OCI-LY7 (cell line): Measurements from ENCODE around the gene SAXO1. TPM values are rescaled to one million over a fixed set of nuclear protein-coding genes. Genes with fewer than 3 reads are reported as not detected.

Experiments
- BruUV-seq: library from RNA; stranded (reverse); fragments of 400-500 nt; replicated peaks from 2 replicates; lab custom pipeline; 2021; lab: Mats Ljungman, UMichigan
- CTCF ChIA-PET: fragments of 300-600 bp; sonication (Branson Sonifier 250); formaldehyde crosslinking; loops from one replicate; lab custom pipeline; 2022; ENCODE audit warnings: antibody characterized with exemption; ENCODE audit not compliant: unreplicated experiment; lab: Charles Lee
- POLR2A ChIA-PET: fragments of 300-600 bp; sonication (Branson Sonifier 250); formaldehyde crosslinking; loops from one replicate; lab custom pipeline; 2022; ENCODE audit warnings: antibody characterized with exemption; lab: Charles Lee
- DNase-seq: peaks from one replicate; pipeline ENCODE4 v3.0.0-alpha.2; 2015; ENCODE audit warnings: low spot score
- H2AFZ ChIP-seq: fragments of 200-600 bp; sonication (generic), shearing (Covaris generic); 2 replicates; pipeline ENCODE4 v1.6.1; 2014; ENCODE audit warnings: mild to moderate bottlenecking, antibody characterized with exemption, low read length, moderate library complexity
- H3K27ac ChIP-seq: fragments of 200-600 bp; sonication (generic); 2 replicates; pipeline ENCODE4 v1.5.1; 2014; ENCODE audit warnings: mixed run types, low read depth, mild to moderate bottlenecking, moderate library complexity, low read length, inconsistent platforms; ENCODE audit not compliant: poor library complexity, severe bottlenecking
- H3K36me3 ChIP-seq: fragments of 200-600 bp; sonication (generic); 2 replicates; pipeline ENCODE4 v1.6.1; 2014; ENCODE audit warnings: mild to moderate bottlenecking, antibody characterized with exemption, low read length, moderate library complexity, mixed read lengths; ENCODE audit not compliant: insufficient read depth
- H3K4me1 ChIP-seq: fragments of 200-600 bp; sonication (generic); 2 replicates; pipeline ENCODE4 v1.5.1; 2014; ENCODE audit warnings: mild to moderate bottlenecking, low read length; ENCODE audit not compliant: insufficient read depth, poor library complexity, severe bottlenecking
- H3K4me2 ChIP-seq: fragments of 200-600 bp; sonication (generic); 2 replicates; pipeline ENCODE4 v1.6.1; 2014; ENCODE audit warnings: mild to moderate bottlenecking, low read length
- H3K4me3 ChIP-seq: fragments of 200-600 bp; sonication (generic); 2 replicates; pipeline ENCODE4 v1.5.1; 2014; ENCODE audit warnings: mild to moderate bottlenecking, low read depth, low read length; ENCODE audit not compliant: poor library complexity, severe bottlenecking
- H3K79me2 ChIP-seq: fragments of 200-600 bp; sonication (generic); 2 replicates; pipeline ENCODE4 v1.6.1; 2016; ENCODE audit warnings: low read depth, mild to moderate bottlenecking, low read length, moderate library complexity, mixed read lengths; ENCODE audit not compliant: insufficient read depth
- H3K9me2 ChIP-seq: fragments of 200-600 bp; sonication (generic); 2 replicates; pipeline ENCODE4 v1.6.1; 2016; ENCODE audit warnings: mild to moderate bottlenecking, low read length, mixed read lengths; ENCODE audit not compliant: insufficient read depth
- H3K9me3 ChIP-seq: fragments of 200-600 bp; sonication (generic); 2 replicates; pipeline ENCODE4 v1.6.1; 2014; ENCODE audit warnings: mild to moderate bottlenecking, mixed run types, low read length, mixed read lengths
- H4K20me1 ChIP-seq: fragments of 200-600 bp; sonication (generic); 2 replicates; pipeline ENCODE4 v1.6.1; 2014; ENCODE audit warnings: mild to moderate bottlenecking, antibody characterized with exemption, low read length, moderate library complexity, mixed read lengths; ENCODE audit not compliant: insufficient read depth
- EZH2phosphoT487 ChIP-seq: fragments of 200-600 bp; sonication (generic); IDR thresholded peaks from 2 replicates; pipeline ENCODE4 v1.6.1; 2018; ENCODE audit warnings: low read depth, borderline replicate concordance, mild to moderate bottlenecking, mixed run types, antibody characterized with exemption, low read length, moderate library complexity, mixed read lengths
- intact Hi-C: fragments of 100-400 bp; cut with micrococcal nuclease; formaldehyde crosslinking; loops from one replicate; pipeline ENCODE4 v1.10.0; 2022; ENCODE audit not compliant: unreplicated experiment
- total RNA-seq, 2 experiments: library from RNA; depleted of rRNA in 1 of 2; stranded (reverse); fragments of >200 nt in 1 of 2; shearing (Covaris generic) in 1 of 2; gene quantifications; 2 replicates each; pipeline ENCODE4 v1.2.3, GENCODE V29; 2014 to 2022
- TF ChIP-seq, protein P1 (sequence below): fragments of 200-600 bp; sonication (generic); conservative IDR thresholded peaks from 2 replicates; pipeline ENCODE4 v1.5.1; 2014; ENCODE audit warnings: mild to moderate bottlenecking, antibody characterized with exemption, low read length, moderate library complexity, mixed read lengths

The SAXO1 gene
- total RNA-seq, 2 experiments from 2014 or later, result 0.63 TPM; not detected in 1

DNA sequence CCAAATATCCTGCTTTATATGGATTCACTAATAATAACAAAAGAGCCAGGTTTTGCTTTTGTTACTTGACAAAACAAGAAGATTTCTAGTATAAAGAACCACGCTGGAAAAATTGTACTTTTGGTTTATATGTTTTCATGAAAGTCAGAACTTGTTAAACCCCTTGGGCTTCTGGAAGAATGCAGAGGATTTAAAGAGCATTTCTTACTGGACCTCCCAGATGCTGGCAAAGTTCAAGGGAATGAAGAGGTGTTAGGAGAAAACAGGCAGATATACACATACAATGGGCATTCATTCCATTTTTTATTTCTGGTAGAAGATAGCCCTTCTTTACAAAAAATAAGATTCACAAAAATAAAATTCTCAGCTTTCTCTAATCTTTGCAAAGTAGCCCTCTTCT, 61.1 kb downstream of the SAXO1 start:
- H3K27ac ChIP-seq, result no peak overlapping the region
- H2AFZ ChIP-seq, result no peak overlapping the region
- no peak overlapping the region for H3K4me3 ChIP-seq
- no peak overlapping the region for H3K4me2 ChIP-seq
- no peaks in the 10 kb centered on the region for H3K9me2 ChIP-seq
- intact Hi-C loops, result no loop called here
- TF ChIP-seq, protein P1, sequence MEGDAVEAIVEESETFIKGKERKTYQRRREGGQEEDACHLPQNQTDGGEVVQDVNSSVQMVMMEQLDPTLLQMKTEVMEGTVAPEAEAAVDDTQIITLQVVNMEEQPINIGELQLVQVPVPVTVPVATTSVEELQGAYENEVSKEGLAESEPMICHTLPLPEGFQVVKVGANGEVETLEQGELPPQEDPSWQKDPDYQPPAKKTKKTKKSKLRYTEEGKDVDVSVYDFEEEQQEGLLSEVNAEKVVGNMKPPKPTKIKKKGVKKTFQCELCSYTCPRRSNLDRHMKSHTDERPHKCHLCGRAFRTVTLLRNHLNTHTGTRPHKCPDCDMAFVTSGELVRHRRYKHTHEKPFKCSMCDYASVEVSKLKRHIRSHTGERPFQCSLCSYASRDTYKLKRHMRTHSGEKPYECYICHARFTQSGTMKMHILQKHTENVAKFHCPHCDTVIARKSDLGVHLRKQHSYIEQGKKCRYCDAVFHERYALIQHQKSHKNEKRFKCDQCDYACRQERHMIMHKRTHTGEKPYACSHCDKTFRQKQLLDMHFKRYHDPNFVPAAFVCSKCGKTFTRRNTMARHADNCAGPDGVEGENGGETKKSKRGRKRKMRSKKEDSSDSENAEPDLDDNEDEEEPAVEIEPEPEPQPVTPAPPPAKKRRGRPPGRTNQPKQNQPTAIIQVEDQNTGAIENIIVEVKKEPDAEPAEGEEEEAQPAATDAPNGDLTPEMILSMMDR, result no peak
- TF ChIP-seq EZH2phosphoT487, result no peak
- H3K36me3 ChIP-seq, result no peaks in the 10 kb centered on the region
- no peaks in the 10 kb centered on the region for H3K9me3 ChIP-seq
- CTCF ChIA-PET, result no interaction called here
- BruUV-seq, result no TSS peak
- no peak for DNase-seq
- no peaks in the 10 kb centered on the region for H4K20me1 ChIP-seq
- POLR2A ChIA-PET, result no interaction called here
- H3K4me1 ChIP-seq, result no peaks in the 10 kb centered on the region
- H3K79me2 ChIP-seq, result no peaks in the 10 kb centered on the region

- Histone ChIP-seq H3K79me2 (no peaks in the 10 kb centered on the region), H3K36me3 (no peaks in the 10 kb centered on the region), H3K4me1 (no peaks in the 10 kb centered on the region), H3K4me3 (no peak overlapping the region), H3K27ac (no peak overlapping the region), H3K9me3 (no peaks in the 10 kb centered on the region), H2AFZ (no peak overlapping the region), H3K4me2 (no peak overlapping the region), H4K20me1 (no peaks in the 10 kb centered on the region), H3K9me2 (no peaks in the 10 kb centered on the region)
- CTCF ChIA-PET, result no interaction called here
- no TSS peak for BruUV-seq
- intact Hi-C loops, result no loop called here
- TF ChIP-seq, protein P1, result no peak
- TF ChIP-seq EZH2phosphoT487, result no peak
- POLR2A ChIA-PET, result interaction anchor here (0.7 kb wide), 1 partner anchor 22 kb away, joined by 3 read pairs; no protein-coding TSS in a partner anchor
- no peak for DNase-seq
Observed at GRCh38 chr9:18971404-18971803, 61.6 kb downstream of the SAXO1 start.

GRCh38 chr9:18970393-18970792, 62.6 kb downstream of the SAXO1 start:
- Histone ChIP-seq H3K79me2 (no peaks in the 10 kb centered on the region), H3K4me1 (no peaks in the 10 kb centered on the region), H3K9me3 (no peaks in the 10 kb centered on the region), H3K4me3 (no peak overlapping the region), H2AFZ (no peak overlapping the region), H4K20me1 (no peaks in the 10 kb centered on the region), H3K9me2 (no peaks in the 10 kb centered on the region), H3K27ac (no peak overlapping the region), H3K36me3 (no peaks in the 10 kb centered on the region), H3K4me2 (no peak overlapping the region)
- DNase-seq, result no peak
- TF ChIP-seq, protein P1, result no peak
- TF ChIP-seq EZH2phosphoT487, result no peak
- no TSS peak for BruUV-seq
- CTCF ChIA-PET, result no interaction called here
- intact Hi-C loops, result no loop called here
- POLR2A ChIA-PET, result no interaction called here
